Hematopoietic multipotent progenitor cell treated with erythropoietin and hydrocortisone succinate and interleukin-3 and kit ligand, for 15 days (in vitro differentiated cells): ENCODE results near the gene OR2T6.
"Not testable (repeated sequence)": the region's sequence is repeated elsewhere in the genome, so short reads cannot be mapped to it uniquely, and the experiment has no call there.

Experiments used
- DNase-seq: peaks from one replicate; pipeline ENCODE4 v3.0.0-alpha.2; 2015; ENCODE audit warnings: low spot score

OR2T6 gene

GRCh38 chr1:248433811-248434415, 58.4 kb downstream of the OR2T6 start:
- DNase-seq: not testable (repeated sequence)

- DNase-seq: not testable (repeated sequence)
Measured at GRCh38 chr1:248434913-248435312, 59.4 kb downstream of the OR2T6 start.

- DNase-seq: not testable (repeated sequence)
Measured at GRCh38 chr1:248436303-248436702, 60.8 kb downstream of the OR2T6 start.

DNA sequence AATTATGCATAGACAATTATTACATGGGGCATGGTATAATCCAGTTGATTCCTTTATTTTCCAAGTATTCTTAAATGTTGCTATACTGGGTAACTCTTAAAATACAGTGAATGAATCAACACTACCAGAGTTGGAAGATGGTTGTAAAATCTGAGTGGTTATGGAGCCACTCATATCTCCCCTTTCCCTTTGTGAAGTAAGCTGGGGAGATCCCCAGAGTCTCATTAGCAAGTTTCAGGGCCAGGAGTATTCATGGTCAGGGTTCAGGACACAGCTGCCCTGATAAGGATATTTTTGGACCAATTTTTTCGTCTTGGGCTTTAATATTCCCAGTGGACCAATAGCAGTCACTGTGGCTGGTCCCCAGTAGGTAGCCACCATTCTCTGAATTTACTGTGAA, 63.1 kb downstream of the OR2T6 start:
- DNase-seq: not testable (repeated sequence)

- not testable (repeated sequence) for DNase-seq
Measured at GRCh38 chr1:248439283-248439682, 63.7 kb downstream of the OR2T6 start.
